GM18870 (cell line): ENCODE data around the gene GALNT17.

ENCODE experiments used
- ATAC-seq: cut with Tn5 transposase; IDR thresholded peaks from one replicate; pipeline ENCODE4 v1.9.1; 2021; ENCODE audit warnings: moderate library complexity; ENCODE audit not compliant: unreplicated experiment

The GALNT17 gene

GRCh38 chr7:71132127-71132376, at the start of gene GALNT17:
GALNT17 (plus strand) TSS chr7:71132144.
- ATAC-seq = no peak

- no peak for ATAC-seq
Observed at GRCh38 chr7:71095266-71095860, 36.6 kb upstream of the GALNT17 start.

GRCh38 chr7:71096351-71096750, 35.6 kb upstream of the GALNT17 start:
- ATAC-seq = no peak

GRCh38 chr7:71106226-71106625, 25.7 kb upstream of the GALNT17 start:
- ATAC-seq = no peak

- ATAC-seq = no peak
Observed at GRCh38 chr7:71112436-71112835, 19.5 kb upstream of the GALNT17 start.

- ATAC-seq = no peak
Observed at GRCh38 chr7:71120096-71120495, 11.8 kb upstream of the GALNT17 start.

GRCh38 chr7:71129126-71129525, 2.8 kb upstream of the GALNT17 start:
- no peak for ATAC-seq

GRCh38 chr7:71130031-71130679, 1.8 kb upstream of the GALNT17 start:
- ATAC-seq = no peak

- ATAC-seq = no peak
Observed at GRCh38 chr7:71131256-71132126, 453 bp upstream of the GALNT17 start.

GRCh38 chr7:71132377-71133231, 660 bp downstream of the GALNT17 start:
- no peak for ATAC-seq

GRCh38 chr7:71133232-71133622, 1.3 kb downstream of the GALNT17 start:
- ATAC-seq = no peak

GRCh38 chr7:71133856-71134255, 1.9 kb downstream of the GALNT17 start:
- no peak for ATAC-seq

- ATAC-seq = no peak
Observed at GRCh38 chr7:71135116-71135515, 3.2 kb downstream of the GALNT17 start.

GRCh38 chr7:71135663-71136062, 3.7 kb downstream of the GALNT17 start:
- ATAC-seq = no peak

GRCh38 chr7:71137479-71137878, 5.5 kb downstream of the GALNT17 start:
- no peak for ATAC-seq

GRCh38 chr7:71140264-71140663, 8.3 kb downstream of the GALNT17 start:
- no peak for ATAC-seq

- no peak for ATAC-seq
Observed at GRCh38 chr7:71144963-71145362, 13.0 kb downstream of the GALNT17 start.

GRCh38 chr7:71145906-71146901, 14.3 kb downstream of the GALNT17 start:
- no peak for ATAC-seq

- ATAC-seq = no peak
Observed at GRCh38 chr7:71148098-71148497, 16.2 kb downstream of the GALNT17 start.

GRCh38 chr7:71155236-71155635, 23.3 kb downstream of the GALNT17 start:
- no peak for ATAC-seq
